IgD-negative memory B cell (primary cell): ENCODE measurements around the gene FMN1. TPM values are rescaled to one million over a fixed set of nuclear protein-coding genes. Genes with fewer than 3 reads are reported as not detected.
A peak's percentile ranks its signal among the peaks of the same experiment; 100 is the strongest.
"Not testable (repeated sequence)": the region's sequence is repeated elsewhere in the genome, so short reads cannot be mapped to it uniquely, and the experiment has no call there.

Experiments
- H3K27ac Mint-ChIP-seq, 3 donors: one replicate each; pipeline ENCODE4 v1.8.0; 2020 to 2022; ENCODE audit warnings: mild to moderate bottlenecking in 3 of 3, mixed read lengths in 3 of 3, moderate library complexity in 1 of 3
- H3K27me3 Mint-ChIP-seq: one replicate; pipeline ENCODE4 v1.8.0; 2021; ENCODE audit warnings: mixed read lengths
- H3K36me3 Mint-ChIP-seq: one replicate; pipeline ENCODE4 v1.8.0; 2020; ENCODE audit warnings: mild to moderate bottlenecking, mixed read lengths
- H3K4me1 Mint-ChIP-seq, 3 donors: one replicate each; pipeline ENCODE4 v1.8.0; 2020 to 2022; ENCODE audit warnings: mixed read lengths in 3 of 3, mild to moderate bottlenecking in 1 of 3
- H3K4me3 Mint-ChIP-seq, 4 donors: one replicate each; pipeline ENCODE4 v1.8.0; 2020 to 2022; ENCODE audit warnings: mild to moderate bottlenecking in 4 of 4, mixed read lengths in 4 of 4, moderate library complexity in 3 of 4
- H3K9me3 Mint-ChIP-seq, 3 donors: one replicate each; pipeline ENCODE4 v1.8.0; 2020 to 2021; ENCODE audit warnings: mixed read lengths in 3 of 3, mild to moderate bottlenecking in 1 of 3
- polyA plus RNA-seq: library from polyadenylated mRNA; unstranded; fragments of 300-500 nt; fragmentation: Illumina TruSeq; gene quantifications from one replicate; pipeline ENCODE4 v1.2.3, GENCODE V29; 2021

FMN1 gene
- polyA plus RNA-seq, 1 donor from 2014 or later: not detected

DNA sequence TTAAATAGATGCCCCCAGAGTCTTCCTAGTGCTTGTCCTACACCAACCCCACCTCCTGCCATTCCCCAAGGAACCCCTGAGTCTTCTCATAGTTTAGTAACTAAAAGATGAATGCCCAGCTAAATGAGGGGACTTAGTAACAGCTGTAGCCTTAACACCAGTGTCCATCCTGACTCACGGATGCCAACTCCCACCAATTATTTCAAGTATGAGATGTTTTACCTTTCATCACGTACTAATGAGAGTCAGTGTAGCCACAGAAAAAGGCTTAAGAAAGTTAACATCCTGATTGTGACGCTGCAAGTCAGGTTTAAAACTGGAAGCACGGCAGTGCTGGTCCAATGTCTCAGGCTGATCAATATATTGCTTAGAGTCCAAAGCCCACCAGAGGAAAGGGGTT lies 109.9 kb downstream of the FMN1 start:
- no peak overlapping the region for H3K27ac Mint-ChIP-seq
- peaks cover 0 to 3% (median 0%) of the 10 kb centered on the region in 3 donors for H3K4me1 Mint-ChIP-seq
- H3K9me3 Mint-ChIP-seq: no peaks in the 10 kb centered on the region
- no peak overlapping the region for H3K4me3 Mint-ChIP-seq
- H3K27me3 Mint-ChIP-seq: peaks cover 7% of the 10 kb centered on the region
- H3K36me3 Mint-ChIP-seq: no peaks in the 10 kb centered on the region

DNA sequence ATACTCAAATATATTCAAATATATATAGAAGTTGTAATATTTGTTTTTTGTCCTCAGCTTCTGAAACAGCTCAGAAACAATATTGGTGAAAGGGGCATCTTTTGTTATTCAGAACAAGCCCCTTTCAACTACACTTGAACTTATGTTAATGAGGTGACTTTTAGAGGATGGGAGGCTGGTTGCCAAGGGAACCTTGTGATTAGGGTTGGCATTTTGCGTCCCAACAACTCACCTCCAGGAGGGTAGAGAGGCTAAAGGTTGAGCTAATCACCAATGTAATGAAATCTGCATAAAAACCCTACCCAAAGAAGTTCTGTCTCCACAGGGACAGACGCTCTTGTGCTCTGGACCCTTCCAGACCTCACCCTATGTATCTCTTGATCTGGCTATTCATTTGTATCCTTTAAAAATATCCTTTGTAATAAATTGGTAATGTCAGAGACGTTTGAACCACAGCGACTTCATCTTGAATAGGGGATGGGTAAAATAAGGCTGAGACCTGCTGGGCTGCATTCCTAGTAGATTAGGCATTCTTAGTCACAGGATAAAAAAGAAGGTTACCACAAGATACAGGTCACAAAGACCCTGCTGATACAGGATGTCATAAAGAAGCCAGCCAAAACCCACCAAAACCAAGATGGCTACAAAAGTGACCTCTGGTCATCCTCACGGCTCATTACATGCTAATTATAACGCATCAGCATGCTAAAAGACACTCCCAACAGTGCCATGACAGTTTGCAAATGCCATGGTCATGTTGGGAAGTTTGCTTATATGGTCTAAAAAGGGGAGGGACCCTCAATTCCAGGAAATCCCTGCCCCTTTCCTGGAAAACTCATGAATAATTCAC lies 111.1 kb downstream of the FMN1 start:
- Mint-ChIP-seq H3K4me3 (no peak overlapping the region), H3K27ac (no peak overlapping the region), H3K4me1 (peaks cover 0 to 2% (median 0%) of the 10 kb centered on the region in 3 donors), H3K36me3 (no peaks in the 10 kb centered on the region), H3K9me3 (no peaks in the 10 kb centered on the region), H3K27me3 (peaks cover 4% of the 10 kb centered on the region)

DNA sequence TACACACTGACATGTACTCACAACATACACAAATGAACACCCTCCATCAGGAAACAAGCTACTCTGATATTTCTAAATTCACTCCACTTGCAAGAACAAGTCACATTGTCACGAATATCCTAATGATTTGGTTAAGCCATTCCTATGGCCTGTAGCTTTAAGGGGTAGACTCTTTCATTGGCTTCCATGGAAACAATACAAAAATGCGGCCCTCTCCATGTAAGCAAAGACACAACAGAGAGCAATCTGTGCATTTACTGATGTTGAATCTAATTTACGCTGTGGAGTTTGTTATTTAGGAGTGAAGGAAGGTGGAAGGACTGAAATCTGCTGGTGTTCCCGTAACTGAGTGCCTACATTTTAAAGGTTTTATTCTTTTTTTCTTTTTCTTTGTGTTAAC lies 114.5 kb downstream of the FMN1 start:
- H3K36me3 Mint-ChIP-seq: no peaks in the 10 kb centered on the region
- peaks cover 0 to 2% (median 0%) of the 10 kb centered on the region in 3 donors for H3K4me1 Mint-ChIP-seq
- no peak overlapping the region for H3K4me3 Mint-ChIP-seq
- no peaks in the 10 kb centered on the region for H3K9me3 Mint-ChIP-seq
- peaks cover 5% of the 10 kb centered on the region for H3K27me3 Mint-ChIP-seq
- no peak overlapping the region for H3K27ac Mint-ChIP-seq

DNA sequence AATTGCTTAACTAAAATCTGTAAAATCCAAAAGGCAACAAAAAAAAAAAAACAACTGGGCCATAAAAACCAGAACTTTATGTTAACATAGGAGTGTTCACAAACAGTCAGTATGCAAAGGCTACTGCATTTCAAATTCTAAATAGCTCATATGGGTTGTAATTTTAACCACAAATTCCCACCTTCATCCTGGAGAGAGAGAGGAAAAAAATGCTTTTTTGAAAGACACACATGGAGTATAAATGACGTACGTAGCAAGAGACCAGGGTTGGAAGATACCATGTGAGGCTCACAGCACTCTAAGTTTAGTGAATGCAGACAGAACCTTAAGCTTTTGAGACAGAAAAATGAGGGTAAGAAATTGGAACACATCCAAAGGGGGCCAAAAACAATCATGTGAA lies 115.9 kb downstream of the FMN1 start:
- H3K27me3 Mint-ChIP-seq: peaks cover 9% of the 10 kb centered on the region
- H3K36me3 Mint-ChIP-seq: no peaks in the 10 kb centered on the region
- H3K4me3 Mint-ChIP-seq: no peak overlapping the region
- H3K9me3 Mint-ChIP-seq: no peaks in the 10 kb centered on the region
- peaks cover 0 to 2% (median 0%) of the 10 kb centered on the region in 3 donors for H3K4me1 Mint-ChIP-seq
- no peak overlapping the region for H3K27ac Mint-ChIP-seq

DNA sequence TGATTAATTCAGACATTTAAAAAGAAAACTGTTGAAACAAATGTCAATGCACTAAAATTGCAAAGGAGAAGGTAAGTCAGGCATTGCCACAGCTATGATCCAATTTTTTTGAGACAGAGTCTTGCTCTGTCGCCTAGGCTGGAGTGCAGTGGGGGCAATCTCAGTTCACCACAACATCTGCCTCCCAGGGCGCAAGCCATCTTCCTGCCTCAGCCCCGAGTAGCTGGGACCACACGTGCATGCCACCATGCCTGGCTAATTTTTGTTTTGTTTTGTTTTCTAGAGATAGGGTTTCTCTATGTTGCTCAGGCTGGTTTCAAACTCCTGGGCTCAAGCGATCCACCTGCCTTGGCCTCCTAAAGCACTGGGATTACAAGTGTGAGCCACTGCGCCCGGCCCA lies 117.6 kb downstream of the FMN1 start:
- peaks cover 0 to 3% (median 0%) of the 10 kb centered on the region in 3 donors for H3K9me3 Mint-ChIP-seq
- peaks cover 0 to 2% (median 0%) of the 10 kb centered on the region in 3 donors for H3K4me1 Mint-ChIP-seq
- H3K36me3 Mint-ChIP-seq: no peaks in the 10 kb centered on the region
- peaks cover 9% of the 10 kb centered on the region for H3K27me3 Mint-ChIP-seq
- H3K27ac Mint-ChIP-seq: no peak overlapping the region
- H3K4me3 Mint-ChIP-seq: no peak overlapping the region

DNA sequence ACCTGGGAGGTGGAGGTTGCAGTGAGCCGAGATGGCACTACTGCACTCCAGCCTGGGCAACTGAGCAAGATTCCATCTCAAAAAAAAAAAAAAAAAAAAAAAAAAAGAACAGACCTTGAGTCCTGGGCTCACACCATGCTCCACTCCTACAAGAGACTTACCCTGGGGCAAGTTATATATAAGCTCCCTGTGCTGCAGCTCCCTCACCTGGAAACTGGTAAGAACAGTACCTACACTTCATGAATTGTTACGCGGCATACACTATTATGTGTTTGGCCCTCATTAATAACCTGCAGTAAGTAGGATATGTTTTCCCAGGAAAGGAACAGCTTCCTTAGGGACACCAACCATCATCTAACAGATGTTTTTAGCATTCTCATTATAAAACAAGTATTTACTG lies 119.6 kb downstream of the FMN1 start:
- Mint-ChIP-seq H3K4me3 (no peak overlapping the region), H3K27ac (no peak overlapping the region), H3K9me3 (peaks cover 0 to 3% (median 0%) of the 10 kb centered on the region in 3 donors), H3K27me3 (peaks cover 11% of the 10 kb centered on the region), H3K4me1 (peaks cover 0 to 2% (median 0%) of the 10 kb centered on the region in 3 donors), H3K36me3 (no peaks in the 10 kb centered on the region)

DNA sequence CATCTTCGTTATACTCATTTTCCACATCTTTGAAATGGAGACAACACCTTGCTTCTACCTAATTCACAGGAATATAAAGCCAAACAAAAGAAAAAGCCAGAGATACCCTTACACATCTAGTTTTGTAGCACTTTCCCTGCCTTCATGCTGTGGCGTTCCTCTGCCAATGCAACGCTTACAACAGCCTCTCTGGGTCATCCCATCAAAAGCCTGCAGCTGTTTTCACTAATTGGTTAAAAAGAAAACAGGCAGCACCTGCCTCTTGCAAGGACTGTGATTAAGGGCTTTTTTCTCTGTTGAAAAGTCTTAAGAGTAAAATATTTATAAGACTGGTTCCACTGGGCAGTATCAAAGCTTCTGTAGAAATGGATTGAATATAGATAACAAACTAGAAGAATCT lies 120.3 kb downstream of the FMN1 start:
- Mint-ChIP-seq H3K27ac (no peak overlapping the region), H3K4me3 (no peak overlapping the region), H3K27me3 (peaks cover 11% of the 10 kb centered on the region), H3K4me1 (no peaks in the 10 kb centered on the region), H3K9me3 (peaks cover 0 to 3% (median 0%) of the 10 kb centered on the region in 3 donors), H3K36me3 (no peaks in the 10 kb centered on the region)

DNA sequence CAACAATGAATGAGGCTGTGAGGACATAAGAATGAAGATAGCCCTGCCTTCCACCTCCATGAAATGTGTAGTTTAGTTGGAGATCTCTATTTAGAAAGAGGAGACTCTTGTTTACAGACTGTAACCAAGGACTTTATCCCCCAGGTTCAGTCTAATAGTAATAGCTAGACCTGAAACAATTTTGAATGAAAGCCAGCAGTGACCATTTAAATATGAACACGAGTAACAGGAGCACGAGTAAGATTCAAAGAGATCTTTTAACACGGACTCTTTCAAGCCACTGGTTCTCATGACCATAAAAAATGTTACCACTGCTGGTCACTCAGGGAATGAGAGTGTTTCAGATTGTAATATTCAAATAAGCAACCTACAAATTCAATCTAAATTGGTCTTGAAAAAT lies 123.1 kb downstream of the FMN1 start:
- Mint-ChIP-seq H3K4me1 (peaks cover 0 to 7% (median 6%) of the 10 kb centered on the region in 3 donors), H3K27ac (no peak overlapping the region), H3K36me3 (no peaks in the 10 kb centered on the region), H3K27me3 (peaks cover 20% of the 10 kb centered on the region), H3K4me3 (no peak overlapping the region), H3K9me3 (peaks cover 0 to 3% (median 0%) of the 10 kb centered on the region in 3 donors)

DNA sequence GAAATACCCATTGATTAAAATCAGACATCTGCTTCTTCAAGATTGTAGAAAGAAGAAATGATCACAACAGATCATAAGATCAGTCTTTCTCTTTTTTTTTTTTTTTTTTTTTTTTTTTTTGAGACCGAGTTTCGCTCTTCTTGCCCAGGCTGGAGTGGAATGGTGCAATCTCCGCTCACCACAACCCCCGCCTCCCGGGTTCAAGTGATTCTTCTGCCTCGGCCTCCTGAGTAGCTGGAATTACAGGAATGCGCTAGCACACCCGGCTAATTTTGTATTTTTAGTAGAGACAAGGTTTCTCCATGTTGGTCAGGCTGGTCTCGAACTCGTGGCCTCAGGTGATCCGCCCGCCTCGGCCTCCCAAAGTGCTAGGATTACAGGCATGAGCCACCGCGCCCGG lies 124.6 kb downstream of the FMN1 start:
- not testable (repeated sequence) for H3K9me3 Mint-ChIP-seq, H3K27ac Mint-ChIP-seq, H3K4me1 Mint-ChIP-seq, H3K4me3 Mint-ChIP-seq, H3K36me3 Mint-ChIP-seq
- H3K27me3 Mint-ChIP-seq: peaks cover 21% of the 10 kb centered on the region

DNA sequence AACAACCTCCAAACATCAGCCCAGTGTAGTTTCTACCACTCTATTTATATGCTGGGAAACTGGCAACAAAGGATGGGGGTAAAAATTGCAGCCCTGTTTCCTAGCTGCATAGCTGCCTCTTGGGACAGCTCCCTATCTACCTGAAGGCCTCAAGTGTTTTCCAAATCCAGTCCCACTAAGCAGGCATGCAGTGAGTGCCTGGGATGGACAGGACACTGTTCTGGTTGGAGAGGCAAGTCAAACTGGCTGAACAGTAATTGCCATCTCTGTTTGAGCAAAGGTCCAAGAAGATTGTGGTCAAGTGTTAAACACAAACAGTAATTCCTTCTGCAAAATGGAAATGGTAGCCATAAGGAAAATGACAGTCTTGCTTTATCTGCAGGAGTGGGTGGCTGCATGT lies 125.4 kb downstream of the FMN1 start:
- no peak overlapping the region for H3K27ac Mint-ChIP-seq
- H3K4me1 Mint-ChIP-seq: peaks cover 0 to 7% (median 6%) of the 10 kb centered on the region in 3 donors
- H3K9me3 Mint-ChIP-seq: peaks cover 0 to 3% (median 0%) of the 10 kb centered on the region in 3 donors
- no peaks in the 10 kb centered on the region for H3K36me3 Mint-ChIP-seq
- peaks cover 16% of the 10 kb centered on the region for H3K27me3 Mint-ChIP-seq
- H3K4me3 Mint-ChIP-seq: no peak overlapping the region

DNA sequence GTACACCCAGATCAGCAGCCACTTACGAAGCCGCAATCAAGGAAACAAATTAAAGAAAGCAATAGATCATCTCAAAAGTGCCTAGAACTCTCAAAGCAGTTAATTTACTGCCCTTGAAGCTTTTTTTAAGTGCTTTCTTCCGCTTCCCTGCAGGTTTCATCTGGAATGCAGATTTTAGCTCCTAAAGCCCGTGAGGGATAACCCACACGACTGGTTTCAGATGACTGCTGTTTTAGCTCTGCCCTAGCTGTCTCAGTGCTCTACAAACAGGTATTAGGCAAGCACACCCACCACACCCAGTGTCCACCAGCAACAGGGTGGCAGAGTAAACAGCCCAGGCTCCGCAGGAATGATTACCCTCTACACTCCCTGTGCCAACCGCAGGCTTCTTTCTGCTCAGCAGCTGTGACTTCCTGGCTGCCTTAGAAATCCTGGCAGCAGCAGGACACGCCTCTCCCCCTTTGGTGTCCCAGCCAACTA lies 126.0 kb downstream of the FMN1 start:
- H3K9me3 Mint-ChIP-seq: peaks cover 0 to 3% (median 0%) of the 10 kb centered on the region in 3 donors
- H3K36me3 Mint-ChIP-seq: no peaks in the 10 kb centered on the region
- peaks cover 0 to 7% (median 6%) of the 10 kb centered on the region in 3 donors for H3K4me1 Mint-ChIP-seq
- no peak overlapping the region for H3K4me3 Mint-ChIP-seq
- no peak overlapping the region for H3K27ac Mint-ChIP-seq
- peaks cover 15% of the 10 kb centered on the region for H3K27me3 Mint-ChIP-seq

DNA sequence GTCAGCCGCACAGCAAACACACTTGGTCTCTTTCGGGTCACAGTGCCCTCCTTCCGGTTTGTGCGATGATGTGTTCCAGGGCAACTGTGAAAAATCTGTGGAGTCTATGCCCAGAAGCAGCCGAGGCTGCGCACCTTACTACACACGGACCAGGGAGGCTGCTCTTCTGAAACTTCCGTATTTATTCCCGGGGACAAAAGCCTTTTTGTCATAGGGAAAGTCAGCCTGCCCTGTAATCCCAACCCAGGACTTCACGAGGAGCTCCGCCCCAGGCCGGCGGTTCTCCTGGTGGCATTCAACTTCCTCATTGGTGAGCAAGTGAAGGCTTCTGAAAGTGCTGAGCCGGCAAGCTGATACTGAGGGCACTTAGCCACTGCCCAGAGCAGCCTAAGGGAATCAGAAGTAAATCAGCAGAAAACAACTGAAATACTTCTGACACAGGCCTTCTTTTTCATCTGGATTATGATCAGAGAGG lies 126.5 kb downstream of the FMN1 start:
- H3K9me3 Mint-ChIP-seq: peaks cover 0 to under 1% (median 0%) of the 10 kb centered on the region in 3 donors
- H3K4me3 Mint-ChIP-seq: peak overlapping the region; percentile 47 to 84 (median 63)
- no peaks in the 10 kb centered on the region for H3K36me3 Mint-ChIP-seq
- H3K4me1 Mint-ChIP-seq: peaks cover 0 to 7% (median 6%) of the 10 kb centered on the region in 3 donors
- H3K27me3 Mint-ChIP-seq: peaks cover 15% of the 10 kb centered on the region
- H3K27ac Mint-ChIP-seq: no peak overlapping the region

DNA sequence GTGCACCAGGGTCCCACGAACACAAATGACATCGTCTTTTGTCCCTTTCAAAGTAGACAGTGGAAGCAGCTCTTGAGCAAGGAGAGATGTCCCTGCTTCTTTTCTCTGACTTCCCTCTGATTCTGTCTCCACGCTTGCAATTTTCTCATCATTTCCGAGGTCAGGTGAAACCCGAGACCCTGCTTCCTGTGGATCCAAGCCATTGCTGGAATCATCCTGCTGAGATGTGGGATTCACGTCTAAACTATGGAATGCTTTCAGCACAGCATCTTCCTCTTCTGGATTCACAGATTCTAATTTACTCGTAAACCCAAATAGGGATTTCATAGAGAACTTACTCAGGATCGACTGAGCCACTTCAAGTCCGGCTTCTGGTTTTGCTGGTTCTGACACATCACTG lies 127.1 kb downstream of the FMN1 start:
- Mint-ChIP-seq H3K36me3 (no peaks in the 10 kb centered on the region), H3K27ac (no peak overlapping the region), H3K9me3 (no peaks in the 10 kb centered on the region), H3K4me3 (peak overlapping the region in 1 of 4 donors; percentile 59), H3K4me1 (peaks cover 0 to 7% (median 6%) of the 10 kb centered on the region in 3 donors), H3K27me3 (peaks cover 15% of the 10 kb centered on the region)

DNA sequence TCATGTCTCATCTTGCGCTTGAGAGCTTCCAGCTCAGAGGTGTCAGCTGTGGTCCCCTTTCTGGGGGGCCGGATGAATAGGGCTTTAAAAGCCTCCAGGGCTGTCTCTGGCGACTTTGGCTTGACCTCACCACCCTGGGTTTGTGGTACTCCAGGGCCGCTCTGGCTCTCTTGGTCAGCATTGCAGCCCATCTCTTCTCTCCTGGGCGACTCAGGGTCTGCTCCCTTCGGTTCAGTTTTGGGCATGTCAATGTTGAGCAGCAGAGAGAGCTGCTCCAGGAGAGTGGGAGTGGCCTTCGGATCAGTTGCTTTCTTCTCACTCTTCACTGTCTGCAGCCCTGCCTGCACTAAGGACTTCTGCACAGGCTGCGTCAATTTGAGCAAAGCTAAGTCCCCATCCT lies 127.9 kb downstream of the FMN1 start:
- Mint-ChIP-seq H3K36me3 (no peaks in the 10 kb centered on the region), H3K27me3 (peaks cover 15% of the 10 kb centered on the region), H3K4me1 (peaks cover 0 to 7% (median 6%) of the 10 kb centered on the region in 3 donors), H3K9me3 (no peaks in the 10 kb centered on the region), H3K27ac (no peak overlapping the region), H3K4me3 (no peak overlapping the region)

DNA sequence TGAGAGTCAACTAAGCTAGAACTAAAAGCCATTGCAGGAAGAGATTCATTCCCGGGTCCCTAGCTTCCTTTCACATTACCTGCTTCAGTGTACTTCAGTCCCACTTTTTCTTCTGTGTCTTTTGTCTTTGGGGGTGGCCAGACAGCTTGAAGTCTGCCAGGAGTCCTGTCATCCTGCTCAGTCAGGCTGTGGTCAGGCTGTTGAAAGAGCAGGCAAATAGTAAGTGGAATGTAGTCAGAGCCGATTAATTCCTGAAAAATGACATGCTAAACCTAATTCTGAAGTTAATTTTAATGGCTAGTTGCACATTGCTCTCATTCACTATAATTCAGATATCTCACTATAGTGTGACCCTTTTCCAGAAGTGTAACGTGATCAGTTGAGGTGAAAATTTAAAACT lies 129.6 kb downstream of the FMN1 start:
- H3K36me3 Mint-ChIP-seq: no peaks in the 10 kb centered on the region

More for the DNA sequence above, 129.6 kb downstream of the FMN1 start:
- no peak overlapping the region for H3K4me3 Mint-ChIP-seq
- H3K9me3 Mint-ChIP-seq: no peaks in the 10 kb centered on the region
- H3K4me1 Mint-ChIP-seq: peaks cover 0 to 7% (median 6%) of the 10 kb centered on the region in 3 donors
- H3K27ac Mint-ChIP-seq: no peak overlapping the region
- peaks cover 12% of the 10 kb centered on the region for H3K27me3 Mint-ChIP-seq
